Thoracic aorta (tissue), 2 donors: ENCODE measurements around the gene AKAP6. TPM values are rescaled to one million over a fixed set of nuclear protein-coding genes. Genes with fewer than 3 reads are reported as not detected.

ENCODE experiments used
- ATAC-seq: fragments of 150-250 bp; one replicate; pipeline ENCODE4 v1.8.0; 2017; ENCODE audit warnings: low read depth; ENCODE audit not compliant: insufficient number of reproducible peaks, low FRiP score
- DNase-seq: peaks from one replicate; pipeline ENCODE4 v3.0.0-alpha.2; 2020; ENCODE audit warnings: low spot score
- H3K27ac ChIP-seq, 2 donors: fragments of 200-600 bp; sonication (generic); 1 replicate in 1 of 2; 2 replicates in 1 of 2; pipeline ENCODE4 v1.5.1; 2016; ENCODE audit warnings: mild to moderate bottlenecking in 2 of 2, moderate library complexity in 2 of 2
- H3K27me3 ChIP-seq: fragments of 200-600 bp; sonication (generic); replicated peaks from 2 replicates; pipeline ENCODE4 v1.6.0; 2016; ENCODE audit warnings: mild to moderate bottlenecking; ENCODE audit not compliant: insufficient read depth
- H3K36me3 ChIP-seq: fragments of 200-600 bp; sonication (generic); one replicate; pipeline ENCODE4 v1.5.1; 2016
- H3K4me1 ChIP-seq, 2 donors: fragments of 200-600 bp; sonication (generic); 1 replicate in 1 of 2; 2 replicates in 1 of 2; pipeline versions ENCODE4 v1.5.1 to v1.6.0; 2016; ENCODE audit warnings: low read depth in 2 of 2, mild to moderate bottlenecking in 1 of 2; ENCODE audit not compliant: control insufficient read depth in 1 of 2
- H3K4me3 ChIP-seq: fragments of 200-600 bp; sonication (generic); 2 replicates; pipeline ENCODE4 v1.5.1; 2016; ENCODE audit warnings: mild to moderate bottlenecking
- H3K9me3 ChIP-seq: fragments of 200-600 bp; sonication (generic); 2 replicates; pipeline ENCODE4 v1.5.1; 2016
- total RNA-seq, 2 donors: library from RNA; depleted of rRNA; stranded (reverse); fragments of >200 nt; gene quantifications; one replicate each; pipeline versions ENCODE4 v1.1.0 to v1.2.3, GENCODE V29; 2016
- TF ChIP-seq, protein P1 (sequence below): fragments of 200-600 bp; sonication (generic); IDR thresholded peaks from one replicate; pipeline ENCODE4 v1.5.1; 2019; ENCODE audit warnings: antibody characterized with exemption

AKAP6 gene
- total RNA-seq, 2 donors from 2014 or later, result 78.9 to 104 TPM

DNA sequence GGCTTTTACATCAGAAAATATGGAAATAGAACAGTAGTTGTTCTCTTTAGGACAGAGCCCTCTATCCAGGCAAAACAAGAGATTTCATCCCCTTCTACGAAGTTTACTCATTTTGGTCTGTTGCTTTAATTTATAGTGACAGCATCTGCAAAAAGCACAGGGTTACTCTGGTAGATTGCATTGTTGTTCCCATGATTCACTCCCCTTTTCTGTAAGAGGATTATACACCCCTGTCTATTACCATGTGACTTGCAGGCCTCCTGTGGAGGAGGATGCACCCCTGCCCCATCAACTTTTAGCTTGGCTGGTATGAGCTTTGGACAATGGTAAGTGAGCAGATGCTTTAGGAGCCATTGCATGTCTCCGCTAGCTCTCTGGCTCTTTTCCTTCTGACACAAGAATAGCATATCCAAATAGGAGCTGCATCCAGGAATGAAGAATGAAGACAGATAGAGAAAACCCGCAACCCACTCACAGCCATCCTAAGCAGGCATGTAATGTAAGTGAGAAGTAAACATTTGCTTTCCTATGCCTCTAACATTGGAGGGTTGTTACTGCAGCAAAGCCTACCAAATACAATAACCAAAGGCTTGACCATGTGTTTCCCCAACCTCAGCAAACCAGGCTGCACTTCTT is 304.2 kb downstream of the AKAP6 start:
- DNase-seq (no peak), ATAC-seq (no peak)
- TF ChIP-seq, protein P1, sequence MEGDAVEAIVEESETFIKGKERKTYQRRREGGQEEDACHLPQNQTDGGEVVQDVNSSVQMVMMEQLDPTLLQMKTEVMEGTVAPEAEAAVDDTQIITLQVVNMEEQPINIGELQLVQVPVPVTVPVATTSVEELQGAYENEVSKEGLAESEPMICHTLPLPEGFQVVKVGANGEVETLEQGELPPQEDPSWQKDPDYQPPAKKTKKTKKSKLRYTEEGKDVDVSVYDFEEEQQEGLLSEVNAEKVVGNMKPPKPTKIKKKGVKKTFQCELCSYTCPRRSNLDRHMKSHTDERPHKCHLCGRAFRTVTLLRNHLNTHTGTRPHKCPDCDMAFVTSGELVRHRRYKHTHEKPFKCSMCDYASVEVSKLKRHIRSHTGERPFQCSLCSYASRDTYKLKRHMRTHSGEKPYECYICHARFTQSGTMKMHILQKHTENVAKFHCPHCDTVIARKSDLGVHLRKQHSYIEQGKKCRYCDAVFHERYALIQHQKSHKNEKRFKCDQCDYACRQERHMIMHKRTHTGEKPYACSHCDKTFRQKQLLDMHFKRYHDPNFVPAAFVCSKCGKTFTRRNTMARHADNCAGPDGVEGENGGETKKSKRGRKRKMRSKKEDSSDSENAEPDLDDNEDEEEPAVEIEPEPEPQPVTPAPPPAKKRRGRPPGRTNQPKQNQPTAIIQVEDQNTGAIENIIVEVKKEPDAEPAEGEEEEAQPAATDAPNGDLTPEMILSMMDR, result no peak
- Histone ChIP-seq H3K36me3 (no peaks in the 10 kb centered on the region), H3K4me3 (no peak overlapping the region), H3K9me3 (no peaks in the 10 kb centered on the region), H3K27me3 (no peaks in the 10 kb centered on the region), H3K27ac (no peak overlapping the region), H3K4me1 (peaks cover 4 to 27% of the 10 kb centered on the region in 2 donors)

DNA sequence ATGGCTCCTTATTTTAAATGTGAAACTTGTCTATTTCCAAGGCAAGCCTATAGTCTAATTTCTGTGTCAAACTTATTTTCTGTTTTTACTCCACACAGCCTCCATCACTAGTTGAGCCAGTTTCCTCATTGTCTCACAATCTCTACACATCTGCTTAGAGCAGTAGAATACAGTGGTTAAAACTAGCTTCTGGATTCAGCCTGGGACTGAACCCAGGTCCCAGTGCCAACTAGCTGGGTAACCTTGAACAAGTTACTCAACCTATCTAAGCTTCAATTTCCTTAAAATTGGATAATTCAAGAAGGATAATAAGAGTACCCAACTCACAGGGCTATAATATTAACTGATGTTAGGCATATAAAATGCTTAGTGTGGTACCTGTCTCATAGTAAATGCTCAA is 304.8 kb downstream of the AKAP6 start:
- no peak for DNase-seq
- Histone ChIP-seq H3K4me3 (no peak overlapping the region), H3K27ac (no peak overlapping the region), H3K9me3 (no peaks in the 10 kb centered on the region), H3K4me1 (peaks cover 4 to 27% of the 10 kb centered on the region in 2 donors), H3K27me3 (no peaks in the 10 kb centered on the region), H3K36me3 (no peaks in the 10 kb centered on the region)
- TF ChIP-seq, protein P1, result no peak
- no peak for ATAC-seq

GRCh38 chr14:32635061-32635719 is 306.1 kb downstream of the AKAP6 start:
- ATAC-seq (peak; percentile 55), DNase-seq (no peak)
- Histone ChIP-seq H3K27me3 (no peaks in the 10 kb centered on the region), H3K27ac (no peak overlapping the region), H3K9me3 (no peaks in the 10 kb centered on the region), H3K4me1 (peaks cover 4 to 25% of the 10 kb centered on the region in 2 donors), H3K36me3 (no peaks in the 10 kb centered on the region), H3K4me3 (peak overlapping the region; percentile 37)
- TF ChIP-seq, protein P1, result no peak

DNA sequence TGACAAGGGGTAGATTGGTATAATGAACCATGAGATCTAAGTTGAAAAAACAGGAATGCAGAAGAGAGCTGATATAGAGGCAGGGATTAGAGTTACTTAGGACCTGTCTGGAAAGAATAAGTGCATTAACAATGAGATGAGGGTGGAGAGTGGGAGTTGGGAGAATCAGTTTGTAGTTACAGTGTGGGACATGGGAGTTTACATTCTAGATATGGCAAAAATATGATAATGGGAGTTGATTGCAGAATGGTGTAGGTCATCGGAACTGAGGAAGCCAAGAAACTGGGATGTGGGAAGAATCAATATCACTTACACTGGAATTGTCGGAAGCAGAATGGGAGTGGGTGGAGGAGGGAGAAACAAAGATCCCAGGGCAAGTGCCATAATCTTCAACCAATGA is 308.5 kb downstream of the AKAP6 start:
- Histone ChIP-seq H3K27me3 (no peaks in the 10 kb centered on the region), H3K9me3 (no peaks in the 10 kb centered on the region), H3K36me3 (no peaks in the 10 kb centered on the region), H3K27ac (no peak overlapping the region), H3K4me3 (no peak overlapping the region), H3K4me1 (peaks cover 12 to 32% of the 10 kb centered on the region in 2 donors)
- DNase-seq (no peak), ATAC-seq (no peak)
- TF ChIP-seq, protein P1, result no peak

DNA sequence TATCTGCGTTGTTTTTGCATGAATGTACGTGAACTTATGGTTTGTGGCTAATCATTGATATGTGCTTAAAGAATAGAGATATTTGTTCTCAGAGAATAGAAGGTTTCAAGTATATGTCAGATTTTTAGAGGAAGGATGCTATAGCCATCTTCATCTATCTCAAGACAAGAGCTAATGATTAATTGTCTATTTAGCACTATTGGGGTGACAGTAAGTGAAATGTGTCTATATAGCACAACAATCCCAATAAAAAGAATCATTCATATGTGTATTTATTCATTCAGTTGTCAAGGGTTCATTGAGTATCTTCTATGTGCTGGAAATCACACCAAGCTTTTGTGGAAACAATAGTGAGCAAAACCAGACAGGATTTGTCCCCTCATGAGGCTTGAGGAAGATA is 310.1 kb downstream of the AKAP6 start:
- TF ChIP-seq, protein P1, result no peak
- H3K27ac ChIP-seq, result no peak overlapping the region
- DNase-seq (no peak), ATAC-seq (no peak)
- peaks cover 12 to 25% of the 10 kb centered on the region in 2 donors for H3K4me1 ChIP-seq
- H3K4me3 ChIP-seq, result no peak overlapping the region
- H3K27me3 ChIP-seq, result no peaks in the 10 kb centered on the region
- H3K9me3 ChIP-seq, result no peaks in the 10 kb centered on the region
- no peaks in the 10 kb centered on the region for H3K36me3 ChIP-seq
